GM18519 (cell line): Measurements from ENCODE around the gene ARHGAP27.

ENCODE experiments used
- ATAC-seq: cut with Tn5 transposase; IDR thresholded peaks from one replicate; pipeline ENCODE4 v1.9.1; 2021; ENCODE audit warnings: mild to moderate bottlenecking, moderate library complexity; ENCODE audit not compliant: unreplicated experiment, low FRiP score

The ARHGAP27 gene

GRCh38 chr17:45410144-45411091 lies 22.3 kb downstream of the ARHGAP27 start:
- no peak for ATAC-seq

GRCh38 chr17:45409659-45410076 lies 23.0 kb downstream of the ARHGAP27 start:
- ATAC-seq = no peak

GRCh38 chr17:45408611-45409421 lies 23.9 kb downstream of the ARHGAP27 start:
- no peak for ATAC-seq

- no peak for ATAC-seq
Measured at GRCh38 chr17:45406107-45406506, 26.6 kb downstream of the ARHGAP27 start.

- ATAC-seq = no peak
Measured at GRCh38 chr17:45405250-45406086, 27.2 kb downstream of the ARHGAP27 start.

- no peak for ATAC-seq
Measured at GRCh38 chr17:45404870-45405249, 27.8 kb downstream of the ARHGAP27 start.

- no peak for ATAC-seq
Measured at GRCh38 chr17:45403906-45404490, 28.7 kb downstream of the ARHGAP27 start.

- no peak for ATAC-seq
Measured at GRCh38 chr17:45402916-45403315, 29.8 kb downstream of the ARHGAP27 start.

GRCh38 chr17:45398800-45399199 lies 33.9 kb downstream of the ARHGAP27 start:
- ATAC-seq = no peak

GRCh38 chr17:45397796-45398195 lies 34.9 kb downstream of the ARHGAP27 start:
- ATAC-seq = no peak

GRCh38 chr17:45396496-45397205 lies 36.0 kb downstream of the ARHGAP27 start:
- ATAC-seq = no peak

GRCh38 chr17:45395569-45396415 lies 36.9 kb downstream of the ARHGAP27 start:
- ATAC-seq = no peak

- no peak for ATAC-seq
Measured at GRCh38 chr17:45394913-45395568, 37.6 kb downstream of the ARHGAP27 start.

GRCh38 chr17:45394564-45394912 lies 38.1 kb downstream of the ARHGAP27 start:
- no peak for ATAC-seq

- no peak for ATAC-seq
Measured at GRCh38 chr17:45394091-45394490, 38.6 kb downstream of the ARHGAP27 start.

- no peak for ATAC-seq
Measured at GRCh38 chr17:45393411-45393810, 39.3 kb downstream of the ARHGAP27 start.

- ATAC-seq = no peak
Measured at GRCh38 chr17:45391918-45392317, 40.8 kb downstream of the ARHGAP27 start.

- no peak for ATAC-seq
Measured at GRCh38 chr17:45391291-45391690, 41.4 kb downstream of the ARHGAP27 start.
